GM18861 (cell line): ENCODE results near the gene MRC2.
A peak's percentile ranks its signal among the peaks of the same experiment; 100 is the strongest.

Experiments
- ATAC-seq: cut with Tn5 transposase; IDR thresholded peaks from one replicate; pipeline ENCODE4 v1.9.1; 2021; ENCODE audit not compliant: unreplicated experiment

The MRC2 gene

GRCh38 chr17:62715882-62716390 lies 88.5 kb downstream of the MRC2 start:
- ATAC-seq = no peak

DNA sequence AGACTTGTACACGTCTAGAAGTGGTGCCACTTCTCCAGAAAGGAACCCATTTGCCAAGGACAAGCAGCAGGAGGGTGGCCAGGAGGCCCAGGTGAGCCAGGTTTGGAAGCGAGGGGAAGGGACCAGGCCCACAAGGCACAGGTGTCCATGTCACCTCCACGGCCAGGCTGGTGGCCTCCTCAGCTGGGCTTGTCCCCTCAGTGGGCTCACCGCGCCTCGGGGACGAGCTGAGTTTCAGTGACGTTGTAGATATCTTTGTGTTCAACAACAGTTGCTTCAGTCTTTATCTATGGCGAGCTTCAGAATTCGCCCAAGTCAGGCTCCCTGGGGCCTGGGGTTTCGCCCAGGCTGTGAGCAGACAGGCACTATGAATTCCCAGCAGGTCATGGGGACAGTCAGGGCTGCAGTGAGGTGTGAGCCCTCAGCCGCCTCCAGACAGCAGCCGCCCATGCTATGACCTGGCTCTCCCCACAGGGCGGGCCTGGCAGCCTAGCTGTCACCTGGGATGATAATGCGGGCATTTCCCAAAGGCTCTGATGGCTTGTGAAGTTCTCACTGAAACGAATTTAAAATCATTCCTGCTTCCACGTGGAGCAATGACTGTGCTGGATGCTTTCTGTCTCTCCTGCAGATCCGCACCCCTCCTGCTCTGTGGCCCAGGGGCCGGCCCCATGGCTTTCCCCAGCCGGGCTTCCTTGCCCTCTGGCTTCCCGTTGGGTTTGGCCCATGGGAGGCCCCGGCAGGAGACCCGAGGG lies 89.5 kb downstream of the MRC2 start:
- ATAC-seq = no peak

DNA sequence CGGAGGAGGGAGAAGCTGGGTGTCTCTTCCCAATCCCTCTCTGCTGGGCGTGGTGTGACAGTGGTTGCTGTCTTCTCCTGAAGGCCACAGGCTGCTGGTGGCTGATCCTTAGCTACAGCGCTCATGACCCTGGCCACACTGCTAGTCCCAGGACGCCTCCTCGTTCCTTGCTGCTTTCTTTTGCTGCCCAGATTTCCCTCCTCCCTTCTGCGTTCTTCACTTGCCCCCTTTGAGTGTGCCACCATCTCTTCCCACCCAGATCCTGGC lies 90.1 kb downstream of the MRC2 start:
- no peak for ATAC-seq

- no peak for ATAC-seq
Observed at GRCh38 chr17:62717889-62718288, 90.4 kb downstream of the MRC2 start.

- ATAC-seq = no peak
Observed at GRCh38 chr17:62718429-62718828, 91.0 kb downstream of the MRC2 start.

DNA sequence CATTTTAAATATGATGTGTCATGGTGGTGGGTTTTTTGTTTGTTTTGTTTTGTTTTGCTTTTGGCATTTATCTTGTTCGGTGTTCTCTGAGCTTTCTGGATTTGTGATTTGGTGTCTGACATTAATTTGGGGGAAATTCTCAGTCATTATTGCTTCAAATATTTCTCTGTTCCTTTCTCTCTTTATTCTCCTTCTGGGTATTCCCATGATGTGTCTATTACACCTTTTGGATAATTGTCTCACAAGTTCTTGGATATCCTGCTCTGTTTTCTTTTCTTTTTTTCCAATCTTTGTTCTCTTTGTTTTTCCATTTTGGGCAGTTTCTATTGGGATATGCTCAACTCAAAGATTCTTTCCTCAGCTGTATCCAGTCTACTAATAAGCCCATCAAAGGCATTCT lies 92.1 kb downstream of the MRC2 start:
- ATAC-seq = no peak

GRCh38 chr17:62720126-62720850 lies 92.8 kb downstream of the MRC2 start:
- peak; percentile 29 for ATAC-seq

GRCh38 chr17:62722625-62723024 lies 95.2 kb downstream of the MRC2 start:
- no peak for ATAC-seq

DNA sequence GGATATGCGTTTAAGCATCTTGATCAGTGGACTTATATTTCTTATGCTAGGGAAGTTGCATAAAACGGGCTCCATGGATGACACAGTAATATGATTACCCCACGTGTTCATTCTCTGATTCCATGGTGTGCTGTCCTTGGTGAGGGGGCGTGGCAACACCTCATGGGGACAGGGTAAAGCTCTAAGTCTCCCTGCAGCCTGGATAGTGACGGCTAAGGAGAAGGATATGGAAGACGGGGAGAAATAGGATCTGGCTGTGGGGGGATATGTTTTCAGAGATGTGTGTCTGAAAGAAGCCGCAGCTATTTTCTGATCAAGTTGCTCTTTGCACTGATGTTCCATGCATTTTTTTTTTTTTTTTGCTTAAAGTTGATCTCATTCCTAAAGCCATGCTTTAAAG lies 96.4 kb downstream of the MRC2 start:
- no peak for ATAC-seq

DNA sequence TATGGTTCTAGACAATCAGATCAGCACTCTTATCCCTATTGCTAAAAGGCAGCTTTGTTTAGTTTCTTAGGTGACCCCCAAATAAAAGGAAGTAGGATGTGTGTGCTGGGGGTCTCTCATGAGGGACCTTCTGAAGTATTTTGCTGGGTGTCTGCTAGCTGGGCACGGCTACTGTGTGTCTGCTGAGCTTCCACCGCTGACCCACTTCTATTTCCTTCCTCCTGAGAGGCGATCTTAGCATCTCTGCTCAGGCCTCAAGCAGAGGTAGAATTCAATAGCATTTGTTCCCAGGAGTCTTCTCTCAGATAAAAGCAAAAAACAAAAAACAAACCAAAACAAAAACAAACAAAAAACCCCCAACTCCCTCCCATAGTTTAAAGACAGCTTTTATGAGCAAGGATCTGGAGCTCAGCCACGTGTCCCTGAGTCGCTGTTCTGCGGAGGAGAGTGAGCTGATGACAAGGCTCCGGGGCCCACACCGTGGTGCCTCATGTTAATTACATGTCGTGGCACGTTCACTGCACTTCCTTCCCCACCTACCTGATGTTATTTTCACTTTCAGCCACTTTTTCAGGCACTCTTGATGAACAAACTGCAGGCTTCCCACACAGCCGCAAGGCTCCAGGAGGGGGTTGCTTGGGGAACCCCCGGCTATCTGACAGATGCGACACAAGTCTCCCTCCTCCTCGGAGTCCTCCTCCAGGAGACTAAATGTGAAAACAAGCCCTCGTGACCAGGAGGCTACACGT lies 97.1 kb downstream of the MRC2 start:
- ATAC-seq = peak; percentile 90

GRCh38 chr17:62725791-62726249 lies 98.3 kb downstream of the MRC2 start:
- ATAC-seq = no peak

- no peak for ATAC-seq
Observed at GRCh38 chr17:62727916-62728672, 100.6 kb downstream of the MRC2 start.

DNA sequence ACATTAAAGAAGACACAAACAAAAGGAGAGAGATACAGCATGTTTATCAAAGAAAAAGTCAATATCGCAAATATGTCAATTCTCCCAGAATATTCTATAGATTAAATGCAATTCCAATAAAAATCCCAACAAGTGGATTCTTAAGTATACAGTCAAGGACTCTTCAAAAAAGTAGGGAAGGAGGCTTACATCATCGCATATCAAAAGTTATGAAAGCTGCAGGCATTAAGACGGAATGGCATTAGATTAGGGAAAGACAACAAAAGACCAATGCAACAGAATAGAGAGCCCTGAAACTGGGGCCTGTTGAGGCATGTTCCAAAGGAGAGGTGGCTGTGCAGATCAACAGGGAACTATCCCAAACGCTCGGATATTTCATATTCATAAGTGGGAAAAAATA lies 104.7 kb downstream of the MRC2 start:
- no peak for ATAC-seq

DNA sequence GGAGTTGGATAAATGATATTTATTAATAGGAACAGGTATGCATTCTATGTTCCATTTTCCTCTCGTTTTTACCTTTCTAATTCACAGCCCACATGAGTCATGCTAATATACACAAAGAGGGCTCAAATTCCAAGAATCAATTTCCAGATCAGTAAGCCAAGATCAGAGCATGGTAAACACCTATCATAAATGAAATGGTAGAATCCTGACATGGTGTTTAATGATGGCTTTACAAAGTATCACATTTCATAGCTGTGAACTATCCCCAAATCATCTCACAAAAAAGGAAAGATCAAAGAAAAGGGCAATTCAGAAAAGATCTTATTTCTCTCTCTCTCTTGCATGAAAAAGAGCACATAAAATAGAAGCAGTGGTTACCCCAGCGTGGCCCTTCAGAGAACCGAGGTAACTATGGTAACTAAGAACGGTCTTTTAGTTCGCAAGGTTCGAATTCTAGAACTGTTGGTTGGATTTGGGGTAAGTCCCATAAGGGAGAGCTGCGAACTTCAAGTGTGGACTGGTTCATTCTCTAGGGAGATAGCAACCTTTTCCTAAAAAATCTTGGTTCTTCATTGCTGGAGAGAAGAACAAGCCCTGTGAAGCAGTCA lies 107.7 kb downstream of the MRC2 start:
- ATAC-seq = no peak

DNA sequence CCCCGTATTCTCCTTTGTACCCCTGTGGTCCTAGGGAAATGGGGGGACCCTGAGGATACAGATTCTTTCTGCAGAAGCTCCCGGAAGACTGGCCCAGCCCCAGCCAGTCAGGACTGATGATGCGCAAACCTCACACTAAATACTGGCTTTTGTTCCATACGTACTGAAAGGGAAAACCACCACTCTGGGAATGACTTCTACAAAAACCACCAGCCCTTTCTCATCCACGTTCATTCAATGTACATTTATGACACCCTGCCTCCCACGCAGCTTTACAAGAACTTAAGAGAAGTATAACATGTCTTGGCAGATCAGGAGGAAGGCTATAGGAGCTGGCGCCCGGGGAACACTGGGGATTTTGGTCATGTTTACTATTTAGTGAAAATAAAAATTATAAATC lies 110.0 kb downstream of the MRC2 start:
- ATAC-seq = no peak

DNA sequence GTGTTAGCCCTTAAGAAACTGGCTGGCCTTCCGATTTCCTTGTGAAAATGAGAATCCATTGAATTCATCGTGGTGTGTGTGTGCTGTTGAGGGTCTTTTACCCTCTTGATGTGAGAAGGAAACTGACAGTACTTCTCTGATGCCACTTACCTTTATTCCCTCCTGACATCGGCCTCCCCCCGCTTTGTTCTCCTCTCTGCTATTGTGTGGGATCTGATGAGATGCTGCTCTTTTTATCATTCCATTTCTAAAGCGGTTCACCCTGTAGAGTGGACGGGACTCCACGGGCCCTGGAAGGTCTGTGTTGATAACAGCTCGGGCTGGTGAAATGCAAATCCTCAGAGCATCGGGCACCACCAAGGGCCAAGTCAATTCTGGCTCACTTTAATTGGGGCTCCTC lies 110.8 kb downstream of the MRC2 start:
- no peak for ATAC-seq

- ATAC-seq = no peak
Observed at GRCh38 chr17:62739645-62740388, 112.3 kb downstream of the MRC2 start.

- no peak for ATAC-seq
Observed at GRCh38 chr17:62741290-62741689, 113.8 kb downstream of the MRC2 start.
